SK-N-SH (cell line): ENCODE results near the gene JAKMIP1. TPM values are rescaled to one million over a fixed set of nuclear protein-coding genes. Genes with fewer than 3 reads are reported as not detected.

Experiments used
- CTCF ChIA-PET: fragments of 300-600, 350-600 bp; formaldehyde crosslinking; extraction: SDS; loops from one replicate; lab custom pipeline; 2021; lab: Yijun Ruan, JAX
- POLR2A ChIA-PET: fragments of 350-600 bp; sonication (Branson Sonifier 250); formaldehyde crosslinking; extraction: SDS; loops from one replicate; lab custom pipeline; 2020; ENCODE audit warnings: antibody characterized with exemption, inconsistent platforms; lab: Yijun Ruan, JAX
- DNase-seq: peaks from one replicate; pipeline ENCODE4 v3.0.0; 2012
- H2AFZ ChIP-seq: fragments of 200-600 bp; sonication (generic); 2 replicates; pipeline ENCODE4 v1.8.1; 2016; ENCODE audit warnings: antibody characterized with exemption, mild to moderate bottlenecking, low read depth
- H3F3A ChIP-seq: fragments of 200-600 bp; sonication (generic); replicated peaks from 2 replicates; pipeline ENCODE3; 2016; ENCODE audit warnings: antibody characterized with exemption, mild to moderate bottlenecking; ENCODE audit not compliant: insufficient read depth
- H3K27ac ChIP-seq, 2 experiments: fragments of 200-500 bp in 1 of 2; fragments of 200-600 bp in 1 of 2; sonication (Bioruptor generic) in 1 of 2; sonication (generic), shearing (Covaris generic) in 1 of 2; 2 replicates each; pipeline versions ENCODE4 v1.5.1 to v1.6.1; 2014 to 2016; ENCODE audit warnings: low read depth in 2 of 2, inconsistent platforms in 1 of 2, low read length in 1 of 2, mild to moderate bottlenecking in 1 of 2, mixed read lengths in 1 of 2
- H3K27me3 ChIP-seq: fragments of 200-600 bp; sonication (generic), shearing (Covaris generic); 2 replicates; pipeline ENCODE4 v1.6.1; 2016; ENCODE audit warnings: mixed run types; ENCODE audit not compliant: insufficient read depth
- H3K36me3 ChIP-seq, 2 experiments: fragments of 200-500 bp in 1 of 2; fragments of 200-600 bp in 1 of 2; sonication (Bioruptor generic) in 1 of 2; sonication (generic) in 1 of 2; replicated peaks in 1 of 2; 2 replicates each; pipeline versions ENCODE3 to v1.5.1; 2014 to 2016; ENCODE audit warnings: low read length in 1 of 2, mild to moderate bottlenecking in 1 of 2; ENCODE audit not compliant: insufficient read depth in 2 of 2, control insufficient read depth in 1 of 2
- H3K4me1 ChIP-seq, 2 experiments: fragments of 200-500 bp in 1 of 2; fragments of 200-600 bp in 1 of 2; sonication (Bioruptor generic) in 1 of 2; sonication (generic), shearing (Covaris generic) in 1 of 2; 2 replicates each; pipeline versions ENCODE4 v1.5.1 to v1.6.1; 2014 to 2016; ENCODE audit warnings: low read depth in 1 of 2, low read length in 1 of 2, mixed run types in 1 of 2; ENCODE audit not compliant: insufficient read depth in 2 of 2, control insufficient read depth in 1 of 2
- H3K4me2 ChIP-seq: fragments of 200-600 bp; sonication (generic), shearing (Covaris generic); 2 replicates; pipeline ENCODE4 v1.6.1; 2017; ENCODE audit warnings: mixed run types
- H3K4me3 ChIP-seq, 2 experiments: fragments of 200-500 bp in 1 of 2; fragments of 200-600 bp in 1 of 2; sonication (Bioruptor generic) in 1 of 2; sonication (generic), shearing (Covaris generic) in 1 of 2; 2 replicates each; pipeline versions ENCODE4 v1.5.1 to v1.8.1; 2014 to 2016; ENCODE audit warnings: low read depth in 2 of 2, inconsistent platforms in 1 of 2, low read length in 1 of 2, mild to moderate bottlenecking in 1 of 2, mixed read lengths in 1 of 2, moderate library complexity in 1 of 2
- H3K79me2 ChIP-seq: fragments of 200-600 bp; sonication (generic); 2 replicates; pipeline ENCODE4 v1.8.1; 2017; ENCODE audit warnings: mild to moderate bottlenecking; ENCODE audit not compliant: insufficient read depth
- H3K9ac ChIP-seq: fragments of 200-600 bp; sonication (generic); 2 replicates; pipeline ENCODE4 v1.6.1; 2017; ENCODE audit warnings: mixed run types
- H3K9me2 ChIP-seq: fragments of 200-600 bp; sonication (generic); 2 replicates; pipeline ENCODE4 v1.6.1; 2017; ENCODE audit warnings: mixed run types
- H3K9me3 ChIP-seq: fragments of 200-600 bp; sonication (generic); 2 replicates; pipeline ENCODE4 v1.6.1; 2017; ENCODE audit warnings: mixed run types, mild to moderate bottlenecking, moderate library complexity
- H4K20me1 ChIP-seq: fragments of 200-600 bp; sonication (generic); 2 replicates; pipeline ENCODE4 v1.6.1; 2017; ENCODE audit warnings: mild to moderate bottlenecking, mixed run types; ENCODE audit not compliant: insufficient read depth
- CTCF ChIP-seq: fragments of 200-600 bp; sonication (generic); IDR thresholded peaks from 2 replicates; pipeline ENCODE4 v1.6.1; 2017; ENCODE audit warnings: antibody characterized with exemption, mild to moderate bottlenecking, moderate library complexity
- ELF1 ChIP-seq: IDR thresholded peaks from 2 replicates; pipeline ENCODE4 v1.4.0; 2012
- EP300 ChIP-seq, 2 experiments: IDR thresholded peaks; 2 replicates each; pipeline versions ENCODE4 v1.4.0 to v1.6.1; 2012; ENCODE audit warnings: borderline replicate concordance in 1 of 2, low read depth in 1 of 2, low read length in 1 of 2
- IRF3 ChIP-seq: fragments of 150-350 bp; IDR thresholded peaks from 2 replicates; pipeline ENCODE4 v1.6.1; 2016; ENCODE audit warnings: mild to moderate bottlenecking, low read depth, low read length
- MAX ChIP-seq: IDR thresholded peaks from 2 replicates; pipeline ENCODE4 v1.4.0; 2012; ENCODE audit warnings: low read depth
- MEF2A ChIP-seq: IDR thresholded peaks from 2 replicates; pipeline ENCODE4 v1.4.0; 2012; ENCODE audit warnings: low read depth, borderline replicate concordance
- PBX3 ChIP-seq: IDR thresholded peaks from 2 replicates; pipeline ENCODE4; 2012
- RAD21 ChIP-seq: IDR thresholded peaks from 2 replicates; pipeline ENCODE4 v1.6.1; 2012; ENCODE audit warnings: mild to moderate bottlenecking, low read length
- RCOR1 ChIP-seq: fragments of 150-350 bp; IDR thresholded peaks from 2 replicates; pipeline ENCODE4 v1.6.1; 2017; ENCODE audit warnings: antibody characterized with exemption, low read length
- RFX5 ChIP-seq: IDR thresholded peaks from 2 replicates; pipeline ENCODE4 v1.6.1; 2012; ENCODE audit warnings: mild to moderate bottlenecking, improper control_type of control experiment, low read length
- RXRA ChIP-seq: IDR thresholded peaks from 2 replicates; pipeline ENCODE4 v1.4.0; 2012; ENCODE audit warnings: low read depth, mild to moderate bottlenecking, borderline replicate concordance
- SIN3A ChIP-seq: IDR thresholded peaks from 2 replicates; pipeline ENCODE4 v1.6.1; 2012; ENCODE audit warnings: low read depth, mild to moderate bottlenecking, low read length, moderate library complexity, borderline replicate concordance
- SMC3 ChIP-seq: IDR thresholded peaks from 2 replicates; pipeline ENCODE4 v1.6.1; 2012; ENCODE audit warnings: low read depth, low read length, improper control_type of control experiment
- TCF12 ChIP-seq: IDR thresholded peaks from 2 replicates; pipeline ENCODE4 v1.4.0; 2012
- TEAD4 ChIP-seq: IDR thresholded peaks from 2 replicates; pipeline ENCODE4 v1.4.0; 2012; ENCODE audit warnings: mild to moderate bottlenecking, borderline replicate concordance; ENCODE audit not compliant: insufficient read depth
- USF1 ChIP-seq: IDR thresholded peaks from 2 replicates; pipeline ENCODE4 v1.4.0; 2012; ENCODE audit warnings: low read depth, borderline replicate concordance
- USF2 ChIP-seq: fragments of 150-350 bp; IDR thresholded peaks from 2 replicates; pipeline ENCODE4 v1.6.1; 2017; ENCODE audit warnings: antibody characterized with exemption, low read length, low read depth, borderline replicate concordance
- YY1 ChIP-seq: IDR thresholded peaks from 2 replicates; pipeline ENCODE4 v1.4.0; 2012; ENCODE audit warnings: low read depth, mild to moderate bottlenecking
- WGBS: methylation state at CpG from one replicate; pipeline ENCODE4 v1.1.6; 2017; ENCODE audit warnings: low lambda C conversion rate; 5-methylcytosine and 5-hydroxymethylcytosine counted together
- polyA plus RNA-seq, 3 experiments: library from polyadenylated mRNA; depleted of rRNA; stranded (reverse); fragments of >200 nt; gene quantifications; 2 replicates each; pipeline ENCODE4 v1.2.3, GENCODE V29; 2012

Gene JAKMIP1
- polyA plus RNA-seq, 1 of the 3 experiments (the other 2 are of a cell fraction) = 0.54 TPM

GRCh38 chr4:6027392-6027791, 173.0 kb downstream of the JAKMIP1 start:
- WGBS = 40% methylated on average over 9 of the region's 9 CpGs
- Histone ChIP-seq H3F3A (no peaks in the 10 kb centered on the region), H3K9ac (no peak overlapping the region), H3K4me3 (no peak overlapping the region), H3K4me2 (no peak overlapping the region), H3K27ac (no peak overlapping the region), H3K36me3 (no peaks in the 10 kb centered on the region), H3K4me1 (peaks cover 0 to 7% of the 10 kb centered on the region in 2 experiments; a peak in 1 of 4 replicates), H2AFZ (no peak overlapping the region), H3K9me2 (no peaks in the 10 kb centered on the region), H3K9me3 (no peaks in the 10 kb centered on the region), H3K27me3 (no peaks in the 10 kb centered on the region), H3K79me2 (no peaks in the 10 kb centered on the region), H4K20me1 (no peaks in the 10 kb centered on the region)
- ChIA-PET POLR2A (no interaction called here), CTCF (interaction anchor here (1.0 to 3.1 kb wide), 4 partner anchors 9 to 223 kb away, joined by 3 to 19 read pairs (median 3); partner anchors contain the start of gene C4orf50)
- no peak for DNase-seq
- TF ChIP-seq SMC3 = no peak
- TF ChIP-seq TCF12 = no peak
- TF ChIP-seq IRF3 = no peak
- TF ChIP-seq SIN3A = no peak
- no peak for TF ChIP-seq MEF2A
- TF ChIP-seq TEAD4 = no peak
- no peak for TF ChIP-seq MAX
- no peak for TF ChIP-seq PBX3
- TF ChIP-seq RFX5 = no peak
- no peak for TF ChIP-seq ELF1
- TF ChIP-seq USF1 = no peak
- no peak for TF ChIP-seq RCOR1
- no peak for TF ChIP-seq EP300 (IDR thresholded peaks at IDR 0.05; ENCODE audit: borderline replicate concordance in 1 of 2, low read depth in 1 of 2, low read length in 1 of 2)
- no peak for TF ChIP-seq YY1

- Histone ChIP-seq H4K20me1 (no peaks in the 10 kb centered on the region), H3K4me1 (no peaks in the 10 kb centered on the region; a peak in 1 of 4 replicates), H2AFZ (no peak overlapping the region), H3K27ac (no peak overlapping the region), H3K4me3 (no peak overlapping the region), H3K9me3 (no peaks in the 10 kb centered on the region), H3K9ac (no peak overlapping the region), H3K27me3 (no peaks in the 10 kb centered on the region), H3K79me2 (no peaks in the 10 kb centered on the region), H3F3A (no peaks in the 10 kb centered on the region), H3K36me3 (no peaks in the 10 kb centered on the region), H3K4me2 (no peak overlapping the region), H3K9me2 (no peaks in the 10 kb centered on the region)
- POLR2A ChIA-PET = no interaction called here
- 48% methylated on average over 12 of the region's 20 CpGs for WGBS
- CTCF ChIA-PET = interaction anchor here (0.6 to 1.7 kb wide), 4 partner anchors 9 to 303 kb away, joined by 3 to 4 read pairs (median 3); no protein-coding TSS in a partner anchor
- no peak for DNase-seq
- no peak for TF ChIP-seq CTCF
- no peak for TF ChIP-seq RXRA
- TF ChIP-seq USF2 = no peak
- TF ChIP-seq TCF12 = no peak
- TF ChIP-seq USF1 = no peak
- no peak for TF ChIP-seq RAD21
These were observed 175.9 kb downstream of the JAKMIP1 start for GRCh38 chr4:6024313-6024960.
